Omental fat pad (tissue), 4 donors: ENCODE data around the gene REXO5. TPM values are rescaled to one million over a fixed set of nuclear protein-coding genes. Genes with fewer than 3 reads are reported as not detected.
A peak's percentile ranks its signal among the peaks of the same experiment; 100 is the strongest.

ENCODE experiments used
- ATAC-seq: fragments of 150-250 bp; one replicate; pipeline ENCODE4 v1.9.1; 2016; ENCODE audit warnings: mild to moderate bottlenecking, moderate library complexity; ENCODE audit not compliant: low FRiP score
- DNase-seq: peaks from one replicate; pipeline ENCODE4 v3.0.0-alpha.2; 2019; ENCODE audit warnings: low spot score
- total RNA-seq, 4 donors: library from RNA; depleted of rRNA; stranded (reverse); fragments of >200 nt; gene quantifications; one replicate each; pipeline ENCODE4 v1.1.0, GENCODE V29; 2016
- TF ChIP-seq, protein P1 (sequence below), 3 donors: fragments of 450-650 bp; IDR thresholded peaks; one replicate each; pipeline ENCODE4 v1.5.1; 2016 to 2017; ENCODE audit warnings: antibody characterized with exemption in 3 of 3, mild to moderate bottlenecking in 3 of 3, moderate library complexity in 2 of 3

Gene REXO5
- total RNA-seq, 4 donors from 2014 or later, result 1.7 to 4.6 (median 3.0) TPM

DNA sequence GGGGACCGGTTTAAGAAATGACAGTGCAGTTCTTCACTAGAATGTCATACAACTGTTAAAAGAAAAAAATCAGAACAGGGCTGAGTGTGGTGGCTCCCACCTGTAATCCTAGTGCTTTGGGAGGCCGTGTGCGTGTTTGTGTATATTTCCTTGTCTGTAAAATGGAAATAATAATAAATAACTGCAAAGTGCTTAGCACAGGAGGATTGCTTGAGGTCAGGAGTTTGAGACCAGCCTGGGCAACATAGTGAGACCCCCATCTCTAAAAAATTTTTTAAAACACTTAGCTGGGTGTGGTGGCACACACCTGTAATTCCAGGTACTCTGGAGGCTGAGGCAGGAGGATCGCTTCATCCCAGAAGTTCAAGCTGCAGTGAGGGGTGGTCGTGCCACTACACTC, 40.0 kb upstream of the REXO5 start:
- ATAC-seq (no peak), DNase-seq (no peak)
- TF ChIP-seq, protein P1, sequence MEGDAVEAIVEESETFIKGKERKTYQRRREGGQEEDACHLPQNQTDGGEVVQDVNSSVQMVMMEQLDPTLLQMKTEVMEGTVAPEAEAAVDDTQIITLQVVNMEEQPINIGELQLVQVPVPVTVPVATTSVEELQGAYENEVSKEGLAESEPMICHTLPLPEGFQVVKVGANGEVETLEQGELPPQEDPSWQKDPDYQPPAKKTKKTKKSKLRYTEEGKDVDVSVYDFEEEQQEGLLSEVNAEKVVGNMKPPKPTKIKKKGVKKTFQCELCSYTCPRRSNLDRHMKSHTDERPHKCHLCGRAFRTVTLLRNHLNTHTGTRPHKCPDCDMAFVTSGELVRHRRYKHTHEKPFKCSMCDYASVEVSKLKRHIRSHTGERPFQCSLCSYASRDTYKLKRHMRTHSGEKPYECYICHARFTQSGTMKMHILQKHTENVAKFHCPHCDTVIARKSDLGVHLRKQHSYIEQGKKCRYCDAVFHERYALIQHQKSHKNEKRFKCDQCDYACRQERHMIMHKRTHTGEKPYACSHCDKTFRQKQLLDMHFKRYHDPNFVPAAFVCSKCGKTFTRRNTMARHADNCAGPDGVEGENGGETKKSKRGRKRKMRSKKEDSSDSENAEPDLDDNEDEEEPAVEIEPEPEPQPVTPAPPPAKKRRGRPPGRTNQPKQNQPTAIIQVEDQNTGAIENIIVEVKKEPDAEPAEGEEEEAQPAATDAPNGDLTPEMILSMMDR (IDR thresholded peaks at IDR 0.05), result no peak

DNA sequence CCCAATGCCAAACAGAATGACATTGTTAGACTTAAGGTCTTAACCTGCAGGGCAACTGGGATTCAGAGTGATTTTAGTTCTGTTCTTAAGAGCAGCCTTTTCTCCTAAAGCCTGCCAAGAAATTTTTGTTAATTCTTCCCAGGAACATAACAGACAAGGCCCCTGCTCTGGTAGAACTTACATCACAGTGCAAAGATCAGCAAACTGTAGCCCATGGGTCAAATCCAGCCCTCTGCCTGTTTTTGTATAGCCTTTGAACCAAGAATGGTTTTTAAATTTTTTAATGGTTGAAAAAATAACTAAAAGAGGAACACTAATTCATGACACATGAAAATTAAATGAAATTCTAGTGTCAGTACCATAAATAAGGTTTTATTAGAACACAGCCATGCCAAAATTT, 38.8 kb upstream of the REXO5 start:
- ATAC-seq (no peak), DNase-seq (no peak)
- TF ChIP-seq, protein P1 (IDR thresholded peaks at IDR 0.05), result no peak

DNA sequence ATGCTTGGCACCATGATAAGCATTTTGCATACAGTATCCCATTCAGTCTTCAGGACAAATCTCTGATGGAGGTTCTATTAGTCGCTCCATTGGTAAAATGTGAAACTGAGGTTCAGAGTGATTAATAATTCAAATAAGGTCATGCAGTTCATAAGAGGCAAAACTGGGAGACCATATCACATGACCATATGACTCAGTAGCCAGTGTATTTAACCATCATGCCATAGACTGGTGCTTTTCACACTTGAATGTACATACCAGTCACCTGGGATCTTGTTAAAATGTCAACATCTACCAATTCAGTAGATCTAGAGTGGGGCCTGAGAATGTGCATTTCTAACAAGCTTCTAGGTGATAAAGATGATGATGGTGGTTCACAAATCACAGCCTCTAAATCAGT, 38.2 kb upstream of the REXO5 start:
- TF ChIP-seq, protein P1 (IDR thresholded peaks at IDR 0.05), result no peak
- DNase-seq (no peak), ATAC-seq (no peak)

DNA sequence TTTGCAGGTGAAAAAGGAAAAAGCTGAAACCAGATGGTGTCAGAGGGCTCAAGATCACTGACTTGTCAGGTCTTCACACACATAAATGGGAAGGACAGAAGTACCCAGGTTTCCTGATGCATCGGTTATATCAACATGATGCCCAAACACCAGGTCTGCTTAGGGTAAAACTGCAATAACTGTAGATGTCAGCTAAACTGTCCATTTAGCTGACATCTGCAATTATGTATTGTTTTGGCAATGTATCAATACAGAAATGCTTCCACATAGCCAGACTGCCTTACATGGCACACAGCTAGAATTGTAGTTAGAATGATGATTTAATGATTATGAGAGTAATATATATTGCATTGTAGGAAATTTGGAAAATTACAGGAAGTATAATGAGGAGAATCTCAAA, 37.5 kb upstream of the REXO5 start:
- TF ChIP-seq, protein P1 (IDR thresholded peaks at IDR 0.05), result no peak
- DNase-seq, result no peak
- ATAC-seq, result no peak

DNA sequence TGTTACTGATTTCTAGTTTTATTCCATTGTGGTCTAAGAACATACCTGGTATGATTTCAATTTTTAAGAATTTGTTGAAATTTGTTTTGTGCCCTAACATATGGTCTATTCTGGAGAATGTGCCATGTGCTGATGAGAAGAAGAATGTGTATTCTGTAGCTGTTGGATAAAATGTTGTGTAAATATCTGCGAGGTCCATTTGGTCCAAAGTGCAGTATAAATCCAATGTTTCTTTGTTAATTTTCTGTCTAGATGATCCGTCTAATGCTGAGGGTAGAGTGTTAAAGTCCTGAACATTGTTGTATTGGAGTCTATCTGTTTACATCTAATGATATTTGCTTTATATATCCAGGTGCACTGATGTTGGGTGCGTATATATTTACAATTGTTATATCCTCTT, 32.6 kb upstream of the REXO5 start:
- ATAC-seq, result no peak
- DNase-seq, result no peak
- TF ChIP-seq, protein P1 (IDR thresholded peaks at IDR 0.05), result no peak

DNA sequence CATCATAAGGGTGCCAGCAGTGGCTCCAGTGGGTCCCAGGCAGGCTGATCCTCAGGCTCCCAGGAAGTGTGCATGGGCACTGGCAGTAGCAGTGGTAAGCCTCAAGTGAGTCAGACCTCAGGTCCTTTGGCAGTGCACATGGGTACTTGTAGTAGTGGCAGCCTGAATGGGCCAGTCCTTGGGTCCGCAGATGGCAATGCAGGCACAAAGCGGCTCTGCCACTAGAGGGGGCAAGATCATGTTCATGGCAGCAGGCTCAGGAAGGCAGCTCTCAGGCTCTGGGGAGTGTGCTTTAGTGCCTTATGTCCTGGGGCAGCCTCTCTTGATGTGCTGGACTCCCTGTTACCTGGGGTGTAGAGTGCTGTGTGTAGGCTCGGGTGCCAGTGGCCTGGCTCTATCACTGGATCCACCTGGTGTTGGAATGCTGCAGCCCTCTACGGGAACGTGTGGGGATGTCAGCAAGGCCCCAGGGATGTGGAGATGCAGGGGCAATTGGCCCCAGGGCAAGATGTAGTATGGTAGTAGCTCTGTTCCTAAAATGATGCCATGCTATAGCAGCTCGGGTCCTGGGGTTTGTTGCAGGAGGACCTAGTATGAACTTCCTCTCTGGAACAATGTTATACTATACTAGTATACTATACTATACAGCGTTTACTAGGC, 31.5 kb upstream of the REXO5 start:
- TF ChIP-seq, protein P1 (IDR thresholded peaks at IDR 0.05), result no peak
- ATAC-seq (no peak), DNase-seq (peak; percentile 31)

DNA sequence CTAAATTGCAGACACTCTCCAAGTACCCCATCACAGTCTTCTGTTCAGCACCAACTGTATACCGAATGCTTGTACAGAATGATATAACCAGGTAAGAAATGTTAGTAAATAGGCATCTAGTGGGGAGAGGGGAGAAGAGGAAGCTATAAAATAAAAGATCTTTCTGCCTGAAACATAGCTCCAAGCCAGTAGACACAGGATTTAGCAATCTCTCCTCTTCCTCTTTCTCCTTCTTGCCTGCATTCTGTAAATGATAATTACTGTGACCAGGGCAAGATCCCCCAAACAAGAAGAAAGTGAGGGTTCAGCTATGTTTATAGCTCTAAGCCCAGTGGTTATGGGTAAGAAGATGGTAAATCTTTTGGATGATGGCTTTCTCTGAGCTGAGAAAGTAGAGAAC, 24.6 kb upstream of the REXO5 start:
- ATAC-seq (no peak), DNase-seq (no peak)
- TF ChIP-seq, protein P1 (IDR thresholded peaks at IDR 0.05), result no peak
